Panc1 (cell line): ENCODE measurements around the gene TRPV5. TPM values are rescaled to one million over a fixed set of nuclear protein-coding genes. Genes with fewer than 3 reads are reported as not detected.

Experiments used
- ATAC-seq: fragments of 200-7000 bp; cut with Tn5 transposase; 2 replicates; pipeline ENCODE4 v1.9.1; 2020; ENCODE audit warnings: mild to moderate bottlenecking, moderate library complexity
- BruUV-seq: library from RNA; stranded (reverse); fragments of 400-500 nt; replicated peaks from 2 replicates; lab custom pipeline; 2021; lab: Mats Ljungman, UMichigan
- CTCF ChIA-PET: fragments of 300-600 bp; sonication (Branson Sonifier 250); formaldehyde crosslinking; loops from one replicate; lab custom pipeline; 2022; ENCODE audit warnings: antibody characterized with exemption; lab: Charles Lee
- POLR2A ChIA-PET: fragments of 300-600 bp; sonication (Branson Sonifier 250); formaldehyde crosslinking; loops from one replicate; lab custom pipeline; 2022; ENCODE audit warnings: antibody characterized with exemption; lab: Charles Lee
- DNase-seq: peaks from one replicate; pipeline ENCODE4 v3.0.0-alpha.2; 2010; ENCODE audit warnings: low read depth, low spot score
- H3K27ac ChIP-seq: 2 replicates; pipeline ENCODE4 v1.5.1; 2011; ENCODE audit warnings: mild to moderate bottlenecking, low read length, inconsistent platforms
- H3K27me3 ChIP-seq: fragments of 200-500 bp; sonication (Bioruptor generic); 2 replicates; pipeline ENCODE4 v1.6.0; 2014; ENCODE audit warnings: low read length, inconsistent platforms; ENCODE audit not compliant: control insufficient read depth, insufficient read depth
- H3K36me3 ChIP-seq: fragments of 200-500 bp; sonication (Bioruptor generic); 2 replicates; pipeline ENCODE4 v1.5.1; 2014; ENCODE audit warnings: inconsistent platforms, mild to moderate bottlenecking, low read length, moderate library complexity; ENCODE audit not compliant: control insufficient read depth, insufficient read depth
- H3K4me1 ChIP-seq: 2 replicates; pipeline ENCODE4 v1.5.1; 2011; ENCODE audit warnings: inconsistent platforms, mild to moderate bottlenecking, low read length, moderate library complexity; ENCODE audit not compliant: control insufficient read depth, insufficient read depth
- H3K4me3 ChIP-seq, 2 experiments: 2 replicates each; pipeline ENCODE4 v1.5.1; 2011 to 2012; ENCODE audit warnings: low read depth in 2 of 2, low read length in 2 of 2, mild to moderate bottlenecking in 2 of 2, inconsistent platforms in 1 of 2, moderate library complexity in 1 of 2
- H3K9me3 ChIP-seq: fragments of 200-500 bp; sonication (Bioruptor generic); 2 replicates; pipeline ENCODE4 v1.5.1; 2014; ENCODE audit warnings: low read depth, mild to moderate bottlenecking, inconsistent platforms, low read length, moderate library complexity; ENCODE audit not compliant: control insufficient read depth, insufficient read depth
- POLR2AphosphoS5 ChIP-seq: IDR thresholded peaks from 2 replicates; pipeline ENCODE4 v1.6.1; 2012; ENCODE audit warnings: mild to moderate bottlenecking, low read depth, low read length, moderate library complexity
- SIN3A ChIP-seq: IDR thresholded peaks from 2 replicates; pipeline ENCODE4 v1.6.1; 2012; ENCODE audit warnings: low read depth, mild to moderate bottlenecking, low read length, moderate library complexity, borderline replicate concordance; ENCODE audit not compliant: insufficient read depth
- TCF7L2 ChIP-seq: IDR thresholded peaks from 2 replicates; pipeline ENCODE4 v1.6.1; 2011; ENCODE audit warnings: mild to moderate bottlenecking, low read depth, low read length, inconsistent platforms
- in situ Hi-C: cut with HindIII; loops from 2 replicates; pipeline ENCODE4 v1.10.0; 2016; ENCODE audit warnings: low sequenced_read_pairs, low pct_unique_long_range_greater_than_20kb
- intact Hi-C: fragments of 100-400 bp; cut with micrococcal nuclease; formaldehyde crosslinking; loops from one replicate; pipeline ENCODE4 v1.10.0; 2022; ENCODE audit not compliant: unreplicated experiment
- total RNA-seq: library from RNA; stranded (reverse); gene quantifications from one replicate; pipeline ENCODE4 v1.2.1, GENCODE V29; 2021; ENCODE audit not compliant: unreplicated experiment
- TF ChIP-seq, protein P1 (sequence below), 2 experiments: IDR thresholded peaks; 2 replicates each; pipeline ENCODE4 v1.6.1; 2011 to 2012; ENCODE audit warnings: low read depth in 2 of 2, control low read depth in 1 of 2, low read length in 1 of 2, mild to moderate bottlenecking in 1 of 2, moderate library complexity in 1 of 2; ENCODE audit not compliant: insufficient read depth in 1 of 2
- TF ChIP-seq, protein P2 (sequence below): fragments of 450-650 bp; IDR thresholded peaks from 2 replicates; pipeline ENCODE4 v1.5.1; 2017; ENCODE audit warnings: mild to moderate bottlenecking

The TRPV5 gene
- total RNA-seq, 1 experiment from 2014 or later: not detected

DNA sequence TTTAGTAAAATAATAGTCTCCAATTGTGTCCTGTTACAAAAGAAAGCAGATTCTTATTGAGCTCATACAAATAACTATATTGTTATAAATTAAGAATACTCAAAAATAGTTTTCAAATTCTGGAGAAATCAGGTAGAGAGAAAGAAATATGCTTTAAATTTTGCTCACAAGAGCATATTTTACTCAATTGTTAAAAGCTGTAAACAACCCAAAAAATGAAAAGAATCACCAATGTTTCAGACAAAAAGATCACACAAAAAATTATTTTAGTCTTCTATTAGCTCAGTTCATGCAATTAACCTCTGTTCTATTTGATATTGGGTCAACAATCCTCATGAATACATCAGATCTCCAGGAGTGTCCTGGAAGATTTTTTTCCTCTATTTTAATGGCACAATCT is 29.4 kb downstream of the TRPV5 start:
- BruUV-seq: no TSS peak
- no peak overlapping the region for H3K4me3 ChIP-seq
- peaks cover 9% of the 10 kb centered on the region; the same call in 1 of the 2 replicates for H3K9me3 ChIP-seq
- intact Hi-C loops (no loop called here), in situ Hi-C loops (no loop called here)
- H3K27ac ChIP-seq: no peak overlapping the region
- ChIA-PET POLR2A (interaction anchor here (0.7 kb wide), 1 partner anchor 12 kb away, joined by 3 read pairs; no protein-coding TSS in a partner anchor), CTCF (no interaction called here)
- DNase-seq: no peak
- H3K4me1 ChIP-seq: no peaks in the 10 kb centered on the region
- no peak for TF ChIP-seq SIN3A
- TF ChIP-seq POLR2AphosphoS5: no peak
- TF ChIP-seq TCF7L2: no peak
- TF ChIP-seq, protein P1, sequence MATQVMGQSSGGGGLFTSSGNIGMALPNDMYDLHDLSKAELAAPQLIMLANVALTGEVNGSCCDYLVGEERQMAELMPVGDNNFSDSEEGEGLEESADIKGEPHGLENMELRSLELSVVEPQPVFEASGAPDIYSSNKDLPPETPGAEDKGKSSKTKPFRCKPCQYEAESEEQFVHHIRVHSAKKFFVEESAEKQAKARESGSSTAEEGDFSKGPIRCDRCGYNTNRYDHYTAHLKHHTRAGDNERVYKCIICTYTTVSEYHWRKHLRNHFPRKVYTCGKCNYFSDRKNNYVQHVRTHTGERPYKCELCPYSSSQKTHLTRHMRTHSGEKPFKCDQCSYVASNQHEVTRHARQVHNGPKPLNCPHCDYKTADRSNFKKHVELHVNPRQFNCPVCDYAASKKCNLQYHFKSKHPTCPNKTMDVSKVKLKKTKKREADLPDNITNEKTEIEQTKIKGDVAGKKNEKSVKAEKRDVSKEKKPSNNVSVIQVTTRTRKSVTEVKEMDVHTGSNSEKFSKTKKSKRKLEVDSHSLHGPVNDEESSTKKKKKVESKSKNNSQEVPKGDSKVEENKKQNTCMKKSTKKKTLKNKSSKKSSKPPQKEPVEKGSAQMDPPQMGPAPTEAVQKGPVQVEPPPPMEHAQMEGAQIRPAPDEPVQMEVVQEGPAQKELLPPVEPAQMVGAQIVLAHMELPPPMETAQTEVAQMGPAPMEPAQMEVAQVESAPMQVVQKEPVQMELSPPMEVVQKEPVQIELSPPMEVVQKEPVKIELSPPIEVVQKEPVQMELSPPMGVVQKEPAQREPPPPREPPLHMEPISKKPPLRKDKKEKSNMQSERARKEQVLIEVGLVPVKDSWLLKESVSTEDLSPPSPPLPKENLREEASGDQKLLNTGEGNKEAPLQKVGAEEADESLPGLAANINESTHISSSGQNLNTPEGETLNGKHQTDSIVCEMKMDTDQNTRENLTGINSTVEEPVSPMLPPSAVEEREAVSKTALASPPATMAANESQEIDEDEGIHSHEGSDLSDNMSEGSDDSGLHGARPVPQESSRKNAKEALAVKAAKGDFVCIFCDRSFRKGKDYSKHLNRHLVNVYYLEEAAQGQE (IDR thresholded peaks at IDR 0.05; ENCODE audit: insufficient read depth in 1 of 2, low read depth in 2 of 2, low read length in 1 of 2): no peak
- TF ChIP-seq, protein P2, sequence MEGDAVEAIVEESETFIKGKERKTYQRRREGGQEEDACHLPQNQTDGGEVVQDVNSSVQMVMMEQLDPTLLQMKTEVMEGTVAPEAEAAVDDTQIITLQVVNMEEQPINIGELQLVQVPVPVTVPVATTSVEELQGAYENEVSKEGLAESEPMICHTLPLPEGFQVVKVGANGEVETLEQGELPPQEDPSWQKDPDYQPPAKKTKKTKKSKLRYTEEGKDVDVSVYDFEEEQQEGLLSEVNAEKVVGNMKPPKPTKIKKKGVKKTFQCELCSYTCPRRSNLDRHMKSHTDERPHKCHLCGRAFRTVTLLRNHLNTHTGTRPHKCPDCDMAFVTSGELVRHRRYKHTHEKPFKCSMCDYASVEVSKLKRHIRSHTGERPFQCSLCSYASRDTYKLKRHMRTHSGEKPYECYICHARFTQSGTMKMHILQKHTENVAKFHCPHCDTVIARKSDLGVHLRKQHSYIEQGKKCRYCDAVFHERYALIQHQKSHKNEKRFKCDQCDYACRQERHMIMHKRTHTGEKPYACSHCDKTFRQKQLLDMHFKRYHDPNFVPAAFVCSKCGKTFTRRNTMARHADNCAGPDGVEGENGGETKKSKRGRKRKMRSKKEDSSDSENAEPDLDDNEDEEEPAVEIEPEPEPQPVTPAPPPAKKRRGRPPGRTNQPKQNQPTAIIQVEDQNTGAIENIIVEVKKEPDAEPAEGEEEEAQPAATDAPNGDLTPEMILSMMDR: no peak
- no peaks in the 10 kb centered on the region for H3K36me3 ChIP-seq
- no peaks in the 10 kb centered on the region for H3K27me3 ChIP-seq
- no peak for ATAC-seq

DNA sequence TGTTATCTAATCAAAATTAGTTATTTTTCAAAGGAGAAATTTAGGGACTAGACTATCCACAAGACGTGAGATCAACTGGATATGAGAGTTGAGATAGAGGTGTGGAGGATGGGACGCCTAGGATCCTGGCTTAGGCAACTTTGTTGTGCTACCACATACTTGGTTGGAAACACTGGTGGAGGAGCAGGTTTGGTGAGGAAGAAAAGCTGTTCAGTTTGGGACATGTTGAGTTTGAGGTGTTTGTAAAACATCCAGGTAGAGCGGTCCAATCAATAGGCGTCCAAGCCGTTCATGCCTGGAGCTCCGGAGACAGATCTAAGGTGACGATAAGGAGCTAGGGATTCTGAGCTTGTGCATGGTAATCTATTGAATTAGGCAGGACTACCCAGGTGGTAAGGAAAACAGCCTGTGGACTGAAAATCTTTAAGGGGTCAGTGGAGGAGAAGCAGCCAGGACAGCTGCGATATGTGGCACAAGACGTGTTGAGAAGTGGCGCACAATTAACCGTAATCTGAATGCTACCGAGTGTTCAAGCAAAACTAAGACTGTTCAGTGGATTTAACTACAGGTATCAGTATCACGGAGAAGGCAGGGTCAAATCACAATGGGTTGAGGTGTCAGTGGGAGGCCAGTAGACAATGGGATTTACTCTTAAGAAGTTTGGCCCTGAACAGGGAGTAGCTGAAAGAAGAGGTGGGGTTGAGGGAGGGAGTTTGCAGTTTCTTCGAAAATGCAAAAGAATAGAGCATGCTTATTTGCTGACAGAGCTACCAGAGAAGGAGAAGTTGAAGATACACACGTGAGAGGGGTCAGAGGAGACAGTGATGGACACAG is 31.9 kb downstream of the TRPV5 start:
- H3K4me3 ChIP-seq: no peak overlapping the region
- H3K27ac ChIP-seq: no peak overlapping the region
- H3K36me3 ChIP-seq: no peaks in the 10 kb centered on the region
- no peaks in the 10 kb centered on the region for H3K4me1 ChIP-seq
- TF ChIP-seq, protein P1 (IDR thresholded peaks at IDR 0.05; ENCODE audit: insufficient read depth in 1 of 2, low read depth in 2 of 2, low read length in 1 of 2): no peak
- TF ChIP-seq POLR2AphosphoS5 (no peak), TCF7L2 (no peak), SIN3A (no peak)
- TF ChIP-seq, protein P2: no peak
- intact Hi-C loops (no loop called here), in situ Hi-C loops (no loop called here)
- POLR2A ChIA-PET: no interaction called here
- CTCF ChIA-PET: no interaction called here
- no TSS peak for BruUV-seq
- ATAC-seq: no peak
- DNase-seq: no peak
- H3K9me3 ChIP-seq: peaks cover 9% of the 10 kb centered on the region; the same call in 1 of the 2 replicates
- no peaks in the 10 kb centered on the region for H3K27me3 ChIP-seq
